HEK293T (cell line): ENCODE measurements around the gene COL17A1.

Experiments
- CTCF ChIA-PET: fragments of 350-600 bp; formaldehyde crosslinking; extraction: SDS; loops from one replicate; lab custom pipeline; 2021; ENCODE audit warnings: antibody characterized with exemption, inconsistent platforms; lab: Yijun Ruan, JAX
- POLR2A ChIA-PET: fragments of 350-600 bp; formaldehyde crosslinking; extraction: SDS; loops from one replicate; lab custom pipeline; 2020; ENCODE audit warnings: antibody characterized with exemption, inconsistent platforms; lab: Yijun Ruan, JAX
- DNase-seq: peaks from one replicate; pipeline ENCODE4 v3.0.0; 2012; ENCODE audit warnings: mixed read lengths; ENCODE audit errors: extremely low spot score
- ARNT ChIP-seq: fragments of 450-650 bp; IDR thresholded peaks from 2 replicates; pipeline ENCODE4 v1.6.1; 2017; ENCODE audit warnings: mild to moderate bottlenecking
- BHLHE40 ChIP-seq: fragments of 450-650 bp; IDR thresholded peaks from 2 replicates; pipeline ENCODE4 v1.6.1; 2016; ENCODE audit warnings: mild to moderate bottlenecking, moderate library complexity, borderline replicate concordance
- CTBP1 ChIP-seq: fragments of 450-650 bp; IDR thresholded peaks from 2 replicates; pipeline ENCODE4 v1.6.1; 2016; ENCODE audit warnings: borderline replicate concordance
- ELF4 ChIP-seq: fragments of 450-650 bp; IDR thresholded peaks from 2 replicates; pipeline ENCODE4 v1.6.1; 2017; ENCODE audit warnings: antibody characterized with exemption
- FOXA1 ChIP-seq: fragments of 450-650 bp; IDR thresholded peaks from 2 replicates; pipeline ENCODE4 v1.6.1; 2016; ENCODE audit warnings: mild to moderate bottlenecking
- FOXK2 ChIP-seq: fragments of 450-650 bp; IDR thresholded peaks from 2 replicates; pipeline ENCODE4 v1.6.1; 2016; ENCODE audit warnings: mild to moderate bottlenecking
- FOXM1 ChIP-seq: fragments of 450-650 bp; IDR thresholded peaks from 2 replicates; pipeline ENCODE4 v1.6.1; 2017; ENCODE audit warnings: mild to moderate bottlenecking, borderline replicate concordance
- HDGF ChIP-seq: fragments of 450-650 bp; IDR thresholded peaks from 2 replicates; pipeline ENCODE4 v1.6.1; 2017; ENCODE audit warnings: antibody characterized with exemption, borderline replicate concordance
- L3MBTL2 ChIP-seq: fragments of 450-650 bp; conservative IDR thresholded peaks from 2 replicates; pipeline ENCODE4 v1.6.1; 2016; ENCODE audit warnings: mild to moderate bottlenecking
- LEF1 ChIP-seq: fragments of 450-650 bp; IDR thresholded peaks from 2 replicates; pipeline ENCODE4 v1.6.1; 2017; ENCODE audit warnings: mild to moderate bottlenecking, borderline replicate concordance
- NFRKB ChIP-seq: fragments of 450-650 bp; IDR thresholded peaks from 2 replicates; pipeline ENCODE4 v1.6.1; 2016; ENCODE audit warnings: mild to moderate bottlenecking, moderate library complexity
- SP1 ChIP-seq: fragments of 450-650 bp; IDR thresholded peaks from 2 replicates; pipeline ENCODE4 v1.6.1; 2017
- SUZ12 ChIP-seq: fragments of 450-650 bp; IDR thresholded peaks from 2 replicates; pipeline ENCODE4 v1.6.1; 2016; ENCODE audit warnings: mild to moderate bottlenecking
- TARDBP ChIP-seq: fragments of 450-650 bp; IDR thresholded peaks from 2 replicates; pipeline ENCODE4 v1.6.1; 2016
- ZNF384 ChIP-seq: fragments of 450-650 bp; IDR thresholded peaks from 2 replicates; pipeline ENCODE4 v1.6.1; 2016
- TF ChIP-seq, protein P1 (sequence below): fragments of 450-650 bp; IDR thresholded peaks from 2 replicates; pipeline ENCODE4 v1.6.1; 2016

Gene COL17A1

DNA sequence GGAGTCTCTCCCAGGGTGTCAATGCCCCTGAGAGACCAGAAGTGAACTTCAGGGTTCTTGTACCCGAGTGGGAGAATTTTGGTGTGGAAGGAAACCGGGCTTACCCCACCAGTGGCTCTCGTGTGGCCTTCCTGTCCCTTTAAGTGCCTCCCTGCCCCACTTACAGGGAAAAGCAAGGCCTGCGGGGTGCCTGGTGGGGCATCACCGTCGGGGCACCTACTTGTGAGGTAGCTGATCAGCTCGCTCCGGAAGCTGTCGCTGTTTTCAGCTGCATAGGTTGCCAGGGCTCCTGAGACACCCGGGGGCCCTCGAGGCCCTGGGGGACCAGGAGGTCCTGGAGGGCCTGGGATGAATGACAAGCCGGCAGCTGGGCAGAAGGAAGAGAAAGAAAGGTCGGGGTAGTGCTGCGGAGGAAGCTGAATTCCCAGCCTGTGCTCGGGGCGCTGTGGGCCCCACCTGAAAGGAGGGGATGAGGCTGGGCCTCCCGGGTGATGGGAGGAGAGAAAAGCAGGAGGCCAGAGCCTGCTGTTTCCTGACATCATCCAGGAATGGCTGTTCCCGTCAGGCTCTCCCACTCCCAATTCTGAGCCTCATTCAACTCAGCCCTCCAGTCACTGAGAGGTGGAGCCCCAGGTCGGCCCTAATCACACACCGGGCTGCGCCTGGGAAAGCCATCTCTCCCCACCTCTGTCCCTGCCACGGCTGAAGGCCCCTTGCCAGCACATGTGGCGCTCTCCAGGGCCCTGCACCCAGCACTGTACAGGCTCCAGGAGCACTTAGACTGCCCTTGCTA is 51.1 kb downstream of the COL17A1 start:
- ChIA-PET POLR2A (interaction anchor here (0.8 kb wide), 1 partner anchor 48 kb away, joined by 3 read pairs; no protein-coding TSS in a partner anchor), CTCF (no interaction called here)
- TF ChIP-seq LEF1 (no peak), HDGF (no peak), SP1 (no peak), FOXK2 (no peak), FOXA1 (no peak), ELF4 (no peak), L3MBTL2 (no peak), NFRKB (no peak), ZNF384 (no peak), TARDBP (no peak), BHLHE40 (no peak), ARNT (no peak), FOXM1 (no peak), CTBP1 (no peak)
- TF ChIP-seq, protein P1, sequence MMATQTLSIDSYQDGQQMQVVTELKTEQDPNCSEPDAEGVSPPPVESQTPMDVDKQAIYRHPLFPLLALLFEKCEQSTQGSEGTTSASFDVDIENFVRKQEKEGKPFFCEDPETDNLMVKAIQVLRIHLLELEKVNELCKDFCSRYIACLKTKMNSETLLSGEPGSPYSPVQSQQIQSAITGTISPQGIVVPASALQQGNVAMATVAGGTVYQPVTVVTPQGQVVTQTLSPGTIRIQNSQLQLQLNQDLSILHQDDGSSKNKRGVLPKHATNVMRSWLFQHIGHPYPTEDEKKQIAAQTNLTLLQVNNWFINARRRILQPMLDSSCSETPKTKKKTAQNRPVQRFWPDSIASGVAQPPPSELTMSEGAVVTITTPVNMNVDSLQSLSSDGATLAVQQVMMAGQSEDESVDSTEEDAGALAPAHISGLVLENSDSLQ, result no peak
- DNase-seq, result no peak

DNA sequence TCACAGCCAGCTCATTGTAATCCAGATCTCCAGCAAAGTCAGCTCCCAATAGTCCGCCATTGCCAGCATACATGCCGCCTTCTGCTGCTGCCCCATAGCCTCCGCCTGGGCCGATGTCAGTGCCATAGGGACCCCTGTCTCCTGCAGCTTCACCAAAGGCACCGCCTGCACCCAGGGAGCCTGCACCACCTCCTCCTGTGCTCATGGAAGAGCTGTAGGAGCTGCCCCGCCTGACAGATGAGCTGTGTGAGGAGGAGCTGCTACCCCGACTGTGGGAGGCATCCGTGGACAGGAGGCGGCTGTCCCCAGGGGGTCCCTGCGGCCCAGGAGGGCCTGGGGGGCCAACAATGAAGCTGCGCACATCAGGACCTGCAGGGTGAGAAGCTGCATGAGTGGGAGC is 51.7 kb downstream of the COL17A1 start:
- CTCF ChIA-PET, result no interaction called here
- POLR2A ChIA-PET, result interaction anchor here (0.8 kb wide), 1 partner anchor 48 kb away, joined by 3 read pairs; no protein-coding TSS in a partner anchor
- no peak for DNase-seq
- TF ChIP-seq ARNT (no peak), L3MBTL2 (no peak), CTBP1 (no peak), FOXK2 (no peak), SUZ12 (no peak), LEF1 (no peak), ZNF384 (no peak), FOXA1 (no peak), FOXM1 (no peak)
- TF ChIP-seq, protein P1, result no peak

DNA sequence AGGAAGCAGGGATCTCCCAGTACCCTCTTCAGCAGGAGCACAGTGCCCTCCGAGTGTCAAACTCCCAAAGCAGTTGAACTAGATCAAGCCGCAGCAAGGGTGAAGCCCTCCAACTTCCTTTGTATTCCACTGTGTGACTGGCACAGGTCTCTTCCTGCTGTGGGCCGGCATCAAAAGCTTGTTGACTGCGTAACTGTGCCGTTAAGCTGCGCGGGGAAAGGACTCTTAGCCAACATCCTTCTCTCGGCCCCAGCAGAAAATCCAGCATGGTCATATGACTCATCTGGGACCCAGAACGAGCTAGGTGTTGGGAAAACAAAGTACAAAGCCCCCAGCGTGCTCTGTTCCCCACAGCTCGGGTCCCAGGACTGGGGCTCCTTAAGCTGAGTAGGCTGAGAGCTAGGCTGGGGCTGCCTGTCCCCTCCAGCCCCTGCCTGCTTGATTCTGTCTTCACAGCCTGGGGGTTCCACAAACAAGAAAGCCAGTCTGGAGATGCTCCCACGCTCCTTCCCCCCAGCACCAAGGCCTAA is 52.2 kb downstream of the COL17A1 start:
- peak; percentile 3 for DNase-seq
- POLR2A ChIA-PET, result interaction anchor here (0.8 kb wide), 1 partner anchor 47 kb away, joined by 3 read pairs; no protein-coding TSS in a partner anchor
- CTCF ChIA-PET, result no interaction called here
- no peak for TF ChIP-seq SUZ12
- TF ChIP-seq TARDBP, result no peak
- TF ChIP-seq CTBP1, result no peak
- no peak for TF ChIP-seq BHLHE40
- no peak for TF ChIP-seq ELF4
- no peak for TF ChIP-seq NFRKB
- no peak for TF ChIP-seq ZNF384
- no peak for TF ChIP-seq ARNT
- TF ChIP-seq FOXK2, result no peak
- TF ChIP-seq, protein P1, result no peak

DNA sequence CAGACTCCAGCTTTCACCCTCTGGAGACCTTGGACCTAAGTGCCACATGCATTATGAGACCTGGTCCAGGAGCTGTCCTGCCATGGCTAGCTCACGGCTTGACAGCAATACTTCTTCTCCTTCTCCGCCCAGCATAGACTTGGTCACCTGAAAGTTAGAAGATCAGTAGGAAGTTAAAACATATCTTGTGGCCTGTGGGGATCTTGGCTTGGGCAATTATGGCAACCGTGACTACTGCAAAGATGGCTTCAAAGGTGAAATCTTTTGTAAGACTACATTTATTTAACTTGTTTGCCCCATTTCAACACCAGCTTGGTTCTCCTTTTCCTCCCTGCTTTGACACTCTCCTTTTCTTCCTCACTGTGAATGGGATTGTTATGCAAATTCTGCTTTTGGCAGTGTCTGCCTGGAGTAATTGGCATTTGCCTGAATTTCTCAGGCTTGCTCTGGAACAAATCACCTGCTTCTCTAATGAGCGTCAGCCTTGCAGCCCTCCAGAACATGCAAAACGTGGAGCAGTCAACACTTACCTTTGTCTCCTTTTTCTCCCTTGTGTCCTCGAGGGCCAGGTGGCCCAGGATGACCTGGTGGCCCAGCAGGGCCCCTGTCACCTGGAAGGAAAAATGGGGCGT is 53.4 kb downstream of the COL17A1 start:
- no peak for DNase-seq
- CTCF ChIA-PET, result no interaction called here
- POLR2A ChIA-PET, result no interaction called here
- no peak for TF ChIP-seq ELF4
- TF ChIP-seq ZNF384, result no peak
- TF ChIP-seq FOXA1, result no peak
- TF ChIP-seq NFRKB, result no peak
- TF ChIP-seq L3MBTL2, result no peak

DNA sequence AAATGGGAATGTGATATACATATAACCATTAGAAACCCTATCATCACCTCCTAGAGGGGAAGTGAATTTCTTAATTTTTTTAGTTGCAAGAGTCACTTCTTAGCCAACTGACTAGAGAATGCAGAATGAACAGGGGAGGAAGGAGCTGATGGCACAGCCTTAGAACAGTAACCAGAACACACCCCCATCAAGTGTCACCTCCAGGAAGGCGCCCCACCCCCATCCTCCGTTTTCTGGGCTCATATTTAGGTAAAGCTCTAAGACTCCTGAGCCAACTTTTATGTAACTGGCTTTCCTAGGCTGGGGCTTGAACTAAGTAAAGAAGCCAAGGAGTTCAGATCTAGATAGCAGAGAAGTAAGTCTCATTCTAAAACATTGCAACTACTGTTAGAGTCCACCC is 54.0 kb downstream of the COL17A1 start:
- TF ChIP-seq HDGF (no peak), ELF4 (no peak), TARDBP (no peak), SUZ12 (no peak), NFRKB (no peak), FOXM1 (no peak), ARNT (no peak), SP1 (no peak)
- CTCF ChIA-PET, result no interaction called here
- POLR2A ChIA-PET, result no interaction called here

DNA sequence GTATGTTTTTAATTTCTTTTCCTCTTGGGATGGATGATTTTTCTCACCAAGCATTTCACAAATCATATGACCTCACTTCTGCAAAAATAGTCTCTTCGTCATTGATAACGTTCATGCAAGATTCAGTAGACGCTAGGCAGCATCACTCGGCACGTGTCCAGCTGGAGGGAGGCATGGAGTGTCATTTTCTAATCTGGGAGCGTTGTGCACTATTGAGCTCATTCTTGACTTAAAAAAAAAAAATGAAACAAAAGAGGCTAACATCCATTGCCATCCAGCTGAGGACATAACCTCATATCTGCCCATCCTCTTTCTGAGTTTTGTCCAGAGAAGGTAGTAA is 56.2 kb downstream of the COL17A1 start:
- no peak for TF ChIP-seq NFRKB
- TF ChIP-seq LEF1, result no peak
- TF ChIP-seq BHLHE40, result no peak
- no peak for TF ChIP-seq ELF4
- no peak for TF ChIP-seq SP1
- no peak for TF ChIP-seq HDGF
- TF ChIP-seq ZNF384, result no peak
- no peak for TF ChIP-seq FOXM1
- TF ChIP-seq L3MBTL2, result no peak
- no peak for TF ChIP-seq FOXK2
- TF ChIP-seq TARDBP, result no peak
- ChIA-PET CTCF (no interaction called here), POLR2A (no interaction called here)
- DNase-seq, result no peak

More for the DNA sequence above, 54.0 kb downstream of the COL17A1 start:
- no peak for DNase-seq
